HEK293T (cell line): ENCODE data around the gene GTF2H2C.
"Not testable (repeated sequence)": the region's sequence is repeated elsewhere in the genome, so short reads cannot be mapped to it uniquely, and the experiment has no call there.

Experiments used
- CTCF ChIA-PET: fragments of 350-600 bp; formaldehyde crosslinking; extraction: SDS; loops from one replicate; lab custom pipeline; 2021; ENCODE audit warnings: antibody characterized with exemption, inconsistent platforms; lab: Yijun Ruan, JAX
- POLR2A ChIA-PET: fragments of 350-600 bp; formaldehyde crosslinking; extraction: SDS; loops from one replicate; lab custom pipeline; 2020; ENCODE audit warnings: antibody characterized with exemption, inconsistent platforms; lab: Yijun Ruan, JAX
- DNase-seq: peaks from one replicate; pipeline ENCODE4 v3.0.0; 2012; ENCODE audit warnings: mixed read lengths; ENCODE audit errors: extremely low spot score
- ARNT ChIP-seq: fragments of 450-650 bp; IDR thresholded peaks from 2 replicates; pipeline ENCODE4 v1.6.1; 2017; ENCODE audit warnings: mild to moderate bottlenecking
- BHLHE40 ChIP-seq: fragments of 450-650 bp; IDR thresholded peaks from 2 replicates; pipeline ENCODE4 v1.6.1; 2016; ENCODE audit warnings: mild to moderate bottlenecking, moderate library complexity, borderline replicate concordance
- CTBP1 ChIP-seq: fragments of 450-650 bp; IDR thresholded peaks from 2 replicates; pipeline ENCODE4 v1.6.1; 2016; ENCODE audit warnings: borderline replicate concordance
- ELF4 ChIP-seq: fragments of 450-650 bp; IDR thresholded peaks from 2 replicates; pipeline ENCODE4 v1.6.1; 2017; ENCODE audit warnings: antibody characterized with exemption
- FOXA1 ChIP-seq: fragments of 450-650 bp; IDR thresholded peaks from 2 replicates; pipeline ENCODE4 v1.6.1; 2016; ENCODE audit warnings: mild to moderate bottlenecking
- FOXK2 ChIP-seq: fragments of 450-650 bp; IDR thresholded peaks from 2 replicates; pipeline ENCODE4 v1.6.1; 2016; ENCODE audit warnings: mild to moderate bottlenecking
- FOXM1 ChIP-seq: fragments of 450-650 bp; IDR thresholded peaks from 2 replicates; pipeline ENCODE4 v1.6.1; 2017; ENCODE audit warnings: mild to moderate bottlenecking, borderline replicate concordance
- HDGF ChIP-seq: fragments of 450-650 bp; IDR thresholded peaks from 2 replicates; pipeline ENCODE4 v1.6.1; 2017; ENCODE audit warnings: antibody characterized with exemption, borderline replicate concordance
- L3MBTL2 ChIP-seq: fragments of 450-650 bp; conservative IDR thresholded peaks from 2 replicates; pipeline ENCODE4 v1.6.1; 2016; ENCODE audit warnings: mild to moderate bottlenecking
- LEF1 ChIP-seq: fragments of 450-650 bp; IDR thresholded peaks from 2 replicates; pipeline ENCODE4 v1.6.1; 2017; ENCODE audit warnings: mild to moderate bottlenecking, borderline replicate concordance
- NFRKB ChIP-seq: fragments of 450-650 bp; IDR thresholded peaks from 2 replicates; pipeline ENCODE4 v1.6.1; 2016; ENCODE audit warnings: mild to moderate bottlenecking, moderate library complexity
- SP1 ChIP-seq: fragments of 450-650 bp; IDR thresholded peaks from 2 replicates; pipeline ENCODE4 v1.6.1; 2017
- TARDBP ChIP-seq: fragments of 450-650 bp; IDR thresholded peaks from 2 replicates; pipeline ENCODE4 v1.6.1; 2016
- ZNF384 ChIP-seq: fragments of 450-650 bp; IDR thresholded peaks from 2 replicates; pipeline ENCODE4 v1.6.1; 2016
- TF ChIP-seq, protein P1 (sequence below): fragments of 450-650 bp; IDR thresholded peaks from 2 replicates; pipeline ENCODE4 v1.6.1; 2016

Gene GTF2H2C

DNA sequence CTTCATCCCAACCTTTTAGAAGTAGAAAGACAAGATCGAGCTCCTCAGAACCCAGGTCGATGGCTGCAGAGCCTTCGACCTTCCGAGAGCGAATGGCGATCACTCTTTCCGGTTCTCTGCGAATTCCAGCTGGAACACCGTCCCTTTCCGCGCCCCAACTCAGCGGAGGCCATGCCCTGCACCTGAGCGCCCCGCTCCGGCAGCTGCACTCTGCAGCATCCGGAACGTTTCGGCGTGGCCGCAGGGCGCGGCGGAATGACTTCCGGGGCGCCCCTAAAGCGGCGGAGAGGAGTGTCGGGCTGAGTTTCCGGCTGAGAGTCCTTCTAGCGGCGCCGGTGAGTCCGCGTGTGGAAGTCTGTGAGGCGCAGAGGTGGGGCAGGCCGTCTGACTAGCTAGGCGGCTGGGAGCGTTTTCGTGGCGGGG, at the start of gene GTF2H2C:
GTF2H2C (plus strand) TSS at position 284 of the 423 bp plus-strand sequence. CDS start 4,942 bp downstream, outside the sequence.
- DNase-seq, POLR2A ChIA-PET, CTCF ChIA-PET: not testable (repeated sequence)

DNA sequence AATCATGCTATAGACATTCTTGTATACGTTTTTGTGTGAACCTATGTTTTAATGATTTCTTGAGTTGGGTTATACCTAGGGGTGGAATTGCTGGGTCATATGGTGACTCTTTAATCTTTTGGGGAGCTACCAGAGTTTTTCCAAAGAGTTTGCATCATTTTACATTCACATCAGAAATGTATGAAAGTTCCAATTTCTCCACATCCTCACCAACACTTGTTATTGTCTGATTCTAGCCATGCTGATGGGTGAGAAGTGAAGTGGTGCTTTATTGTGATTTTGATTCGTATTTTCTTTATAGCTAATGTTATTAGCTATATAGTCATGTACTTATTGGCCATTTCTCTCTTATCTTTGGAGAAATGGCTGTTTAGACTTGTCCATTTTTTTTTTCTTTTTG, 49.3 kb upstream of the GTF2H2C start:
- ChIA-PET CTCF (no interaction called here), POLR2A (no interaction called here)
- TF ChIP-seq CTBP1 (no peak), BHLHE40 (no peak), ELF4 (no peak), HDGF (no peak), ZNF384 (no peak), FOXM1 (no peak), ARNT (no peak), LEF1 (no peak), FOXA1 (no peak), NFRKB (no peak)
- TF ChIP-seq, protein P1, sequence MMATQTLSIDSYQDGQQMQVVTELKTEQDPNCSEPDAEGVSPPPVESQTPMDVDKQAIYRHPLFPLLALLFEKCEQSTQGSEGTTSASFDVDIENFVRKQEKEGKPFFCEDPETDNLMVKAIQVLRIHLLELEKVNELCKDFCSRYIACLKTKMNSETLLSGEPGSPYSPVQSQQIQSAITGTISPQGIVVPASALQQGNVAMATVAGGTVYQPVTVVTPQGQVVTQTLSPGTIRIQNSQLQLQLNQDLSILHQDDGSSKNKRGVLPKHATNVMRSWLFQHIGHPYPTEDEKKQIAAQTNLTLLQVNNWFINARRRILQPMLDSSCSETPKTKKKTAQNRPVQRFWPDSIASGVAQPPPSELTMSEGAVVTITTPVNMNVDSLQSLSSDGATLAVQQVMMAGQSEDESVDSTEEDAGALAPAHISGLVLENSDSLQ = no peak
- DNase-seq = no peak

DNA sequence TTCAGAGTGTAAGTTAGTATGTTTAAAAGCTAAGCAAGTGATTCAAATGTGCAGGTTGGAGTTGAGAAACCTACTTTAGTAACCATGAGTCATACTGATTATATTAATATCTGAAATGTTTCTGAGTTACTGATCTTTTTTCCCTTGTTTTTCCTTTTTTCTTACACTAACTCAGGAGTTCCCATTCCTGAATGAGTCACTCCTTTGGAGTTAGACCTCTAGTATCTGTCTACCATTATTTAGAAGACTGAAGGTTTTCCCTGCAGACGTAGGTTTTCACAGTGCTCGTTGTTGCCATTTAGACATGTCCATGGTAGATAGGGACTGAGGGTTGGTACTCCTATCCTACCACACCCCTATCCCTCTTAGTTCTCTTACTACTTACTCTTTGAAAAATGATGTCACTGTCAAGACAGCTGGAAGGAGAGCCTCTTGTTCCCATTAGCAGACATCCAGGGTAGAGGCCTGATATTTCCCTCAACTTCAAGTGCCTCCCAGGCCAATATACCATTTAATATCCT, 47.2 kb upstream of the GTF2H2C start:
- no peak for DNase-seq
- CTCF ChIA-PET = no interaction called here

GRCh38 chr5:69515570-69515969, 44.4 kb upstream of the GTF2H2C start:
- CTCF ChIA-PET, DNase-seq, POLR2A ChIA-PET: not testable (repeated sequence)

More for the DNA sequence above, 47.2 kb upstream of the GTF2H2C start:
- POLR2A ChIA-PET = no interaction called here
- TF ChIP-seq CTBP1 (no peak), SP1 (no peak)

GRCh38 chr5:69516769-69517168, 43.2 kb upstream of the GTF2H2C start:
- no peak for TF ChIP-seq FOXA1
- TF ChIP-seq, protein P1 = peak; percentile 29; the same call in 1 of the 2 replicates
- no peak for TF ChIP-seq FOXK2
- no peak for TF ChIP-seq NFRKB
- no peak for TF ChIP-seq L3MBTL2
- TF ChIP-seq BHLHE40 = no peak
- no peak for TF ChIP-seq ZNF384
- CTCF ChIA-PET = no interaction called here
- no peak for DNase-seq
- POLR2A ChIA-PET = interaction anchor here (1.9 to 2.0 kb wide), 2 partner anchors 13 to 24 kb away, joined by 6 to 7 read pairs; partner anchors contain the start of gene OCLN

- ChIA-PET POLR2A (interaction anchor here (1.0 to 2.0 kb wide), 3 partner anchors 14 to 25 kb away, joined by 3 to 7 read pairs (median 6); partner anchors contain the start of gene OCLN), CTCF (no interaction called here)
- peak; percentile 21 for DNase-seq
- TF ChIP-seq FOXM1 = no peak
- TF ChIP-seq, protein P1 = 0 out of 2 replicates have a peak, but pooled peaks have one; percentile 20
- 0 out of 2 replicates have a peak, but pooled peaks have one; percentile 48 for TF ChIP-seq FOXA1
- TF ChIP-seq L3MBTL2 = 0 out of 2 replicates have a peak, but pooled peaks have one; percentile 9
- TF ChIP-seq FOXK2 = no peak
- 0 out of 2 replicates have a peak, but pooled peaks have one; percentile 53 for TF ChIP-seq CTBP1
- TF ChIP-seq ZNF384 = peak; percentile 54
These were observed 42.2 kb upstream of the GTF2H2C start for GRCh38 chr5:69517763-69518212.

GRCh38 chr5:69519285-69519684, 40.7 kb upstream of the GTF2H2C start:
- TF ChIP-seq ELF4 (no peak), SP1 (no peak), CTBP1 (no peak)
- POLR2A ChIA-PET = no interaction called here

GRCh38 chr5:69522035-69522434, 38.0 kb upstream of the GTF2H2C start:
- ChIA-PET POLR2A (interaction anchor here (0.7 kb wide), 1 partner anchor 54 kb away, joined by 3 read pairs; no protein-coding TSS in a partner anchor), CTCF (no interaction called here)
- no peak for TF ChIP-seq NFRKB
- no peak for TF ChIP-seq ARNT
- TF ChIP-seq L3MBTL2 = no peak
- no peak for TF ChIP-seq ELF4
- no peak for TF ChIP-seq FOXA1
- TF ChIP-seq SP1 = no peak
- TF ChIP-seq FOXK2 = no peak
- TF ChIP-seq CTBP1 = no peak
- TF ChIP-seq ZNF384 = no peak
- TF ChIP-seq LEF1 = no peak
- no peak for TF ChIP-seq TARDBP
- DNase-seq = no peak

More at GRCh38 chr5:69519285-69519684, 40.7 kb upstream of the GTF2H2C start:
- CTCF ChIA-PET = interaction anchor here (0.6 to 0.8 kb wide), 2 partner anchors 12 to 184 kb away, joined by 3 read pairs; no protein-coding TSS in a partner anchor
- no peak for DNase-seq
